ENCODE data around the gene PVR. TPM values are rescaled to one million over a fixed set of nuclear protein-coding genes. Genes with fewer than 3 reads are reported as not detected.

The PVR gene
- polyA plus RNA-seq, 1 of the 3 experiments (the other 2 are of a cell fraction), result 90.8 TPM

GRCh38 chr19:44604241-44604640 is 39.5 kb upstream of the PVR start:
- H3K79me2 ChIP-seq (ENCODE audit: insufficient read depth), result peaks cover 4% of the 10 kb centered on the region; the same call in 1 of the 2 replicates
- no peaks in the 10 kb centered on the region for H4K20me1 ChIP-seq (ENCODE audit: insufficient read depth)
- H3K4me1 ChIP-seq (ENCODE audit: control insufficient read depth in 1 of 2, insufficient read depth in 2 of 2, low read depth in 1 of 2, low read length in 1 of 2), result peaks cover 0 to 33% of the 10 kb centered on the region in 2 experiments; a peak in 2 of 4 replicates
- no peaks in the 10 kb centered on the region for H3K9me3 ChIP-seq
- H3K9ac ChIP-seq, result peak overlapping the region; percentile 48; the same call in 1 of the 2 replicates
- no peaks in the 10 kb centered on the region for H3K27me3 ChIP-seq (ENCODE audit: insufficient read depth)
- no peaks in the 10 kb centered on the region for H3K36me3 ChIP-seq (replicated peaks in 1 of 2; ENCODE audit: control insufficient read depth in 1 of 2, insufficient read depth in 2 of 2, low read length in 1 of 2)
- TF ChIP-seq REST (IDR thresholded peaks at IDR 0.05; ENCODE audit: low read depth, low read length) (no peak), RFX5 (IDR thresholded peaks at IDR 0.05; ENCODE audit: low read length) (no peak), TAF1 (IDR thresholded peaks at IDR 0.05; ENCODE audit: borderline replicate concordance, low read depth, low read length) (no peak), GABPA (IDR thresholded peaks at IDR 0.05; ENCODE audit: low read depth) (no peak), RCOR1 (IDR thresholded peaks at IDR 0.05; ENCODE audit: low read length) (no peak), EZH2phosphoT487 (IDR thresholded peaks at IDR 0.05; ENCODE audit: borderline replicate concordance, low read depth) (no peak), FOSL2 (IDR thresholded peaks at IDR 0.05; ENCODE audit: borderline replicate concordance, low read depth) (no peak), EP300 (IDR thresholded peaks at IDR 0.05; ENCODE audit: borderline replicate concordance in 1 of 2, low read depth in 1 of 2, low read length in 1 of 2) (no peak), SMC3 (IDR thresholded peaks at IDR 0.05; ENCODE audit: low read depth, low read length) (no peak), GATA2 (CRISPR knock-in tag; IDR thresholded peaks at IDR 0.05) (no peak), CTCF (IDR thresholded peaks at IDR 0.05) (no peak), POLR2AphosphoS5 (IDR thresholded peaks at IDR 0.05; ENCODE audit: low read depth, low read length) (no peak), RAD21 (IDR thresholded peaks at IDR 0.05; ENCODE audit: low read length) (no peak), NFIC (IDR thresholded peaks at IDR 0.05; ENCODE audit: borderline replicate concordance) (no peak), MEF2A (IDR thresholded peaks at IDR 0.05; ENCODE audit: borderline replicate concordance, low read depth) (no peak), CHD2 (IDR thresholded peaks at IDR 0.05; ENCODE audit: low read length, partially characterized antibody) (no peak)
- TF ChIP-seq, protein P1, sequence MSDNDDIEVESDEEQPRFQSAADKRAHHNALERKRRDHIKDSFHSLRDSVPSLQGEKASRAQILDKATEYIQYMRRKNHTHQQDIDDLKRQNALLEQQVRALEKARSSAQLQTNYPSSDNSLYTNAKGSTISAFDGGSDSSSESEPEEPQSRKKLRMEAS (IDR thresholded peaks at IDR 0.05; ENCODE audit: low read depth), result no peak
- TF ChIP-seq, protein P2, sequence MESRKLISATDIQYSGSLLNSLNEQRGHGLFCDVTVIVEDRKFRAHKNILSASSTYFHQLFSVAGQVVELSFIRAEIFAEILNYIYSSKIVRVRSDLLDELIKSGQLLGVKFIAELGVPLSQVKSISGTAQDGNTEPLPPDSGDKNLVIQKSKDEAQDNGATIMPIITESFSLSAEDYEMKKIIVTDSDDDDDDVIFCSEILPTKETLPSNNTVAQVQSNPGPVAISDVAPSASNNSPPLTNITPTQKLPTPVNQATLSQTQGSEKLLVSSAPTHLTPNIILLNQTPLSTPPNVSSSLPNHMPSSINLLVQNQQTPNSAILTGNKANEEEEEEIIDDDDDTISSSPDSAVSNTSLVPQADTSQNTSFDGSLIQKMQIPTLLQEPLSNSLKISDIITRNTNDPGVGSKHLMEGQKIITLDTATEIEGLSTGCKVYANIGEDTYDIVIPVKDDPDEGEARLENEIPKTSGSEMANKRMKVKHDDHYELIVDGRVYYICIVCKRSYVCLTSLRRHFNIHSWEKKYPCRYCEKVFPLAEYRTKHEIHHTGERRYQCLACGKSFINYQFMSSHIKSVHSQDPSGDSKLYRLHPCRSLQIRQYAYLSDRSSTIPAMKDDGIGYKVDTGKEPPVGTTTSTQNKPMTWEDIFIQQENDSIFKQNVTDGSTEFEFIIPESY (IDR thresholded peaks at IDR 0.05; ENCODE audit: borderline replicate concordance, low read depth), result no peak
- TF ChIP-seq, protein P3, sequence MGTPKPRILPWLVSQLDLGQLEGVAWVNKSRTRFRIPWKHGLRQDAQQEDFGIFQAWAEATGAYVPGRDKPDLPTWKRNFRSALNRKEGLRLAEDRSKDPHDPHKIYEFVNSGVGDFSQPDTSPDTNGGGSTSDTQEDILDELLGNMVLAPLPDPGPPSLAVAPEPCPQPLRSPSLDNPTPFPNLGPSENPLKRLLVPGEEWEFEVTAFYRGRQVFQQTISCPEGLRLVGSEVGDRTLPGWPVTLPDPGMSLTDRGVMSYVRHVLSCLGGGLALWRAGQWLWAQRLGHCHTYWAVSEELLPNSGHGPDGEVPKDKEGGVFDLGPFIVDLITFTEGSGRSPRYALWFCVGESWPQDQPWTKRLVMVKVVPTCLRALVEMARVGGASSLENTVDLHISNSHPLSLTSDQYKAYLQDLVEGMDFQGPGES (IDR thresholded peaks at IDR 0.05; ENCODE audit: low read depth, low read length), result no peak
- TF ChIP-seq, protein P4, sequence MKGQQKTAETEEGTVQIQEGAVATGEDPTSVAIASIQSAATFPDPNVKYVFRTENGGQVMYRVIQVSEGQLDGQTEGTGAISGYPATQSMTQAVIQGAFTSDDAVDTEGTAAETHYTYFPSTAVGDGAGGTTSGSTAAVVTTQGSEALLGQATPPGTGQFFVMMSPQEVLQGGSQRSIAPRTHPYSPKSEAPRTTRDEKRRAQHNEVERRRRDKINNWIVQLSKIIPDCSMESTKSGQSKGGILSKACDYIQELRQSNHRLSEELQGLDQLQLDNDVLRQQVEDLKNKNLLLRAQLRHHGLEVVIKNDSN (IDR thresholded peaks at IDR 0.05; ENCODE audit: borderline replicate concordance, low read depth), result no peak
- H3K9me2 ChIP-seq, result no peaks in the 10 kb centered on the region
- H3F3A ChIP-seq (replicated peaks; ENCODE audit: insufficient read depth), result peaks cover 58% of the 10 kb centered on the region
- H3K27ac ChIP-seq (ENCODE audit: low read depth in 2 of 2, low read length in 1 of 2), result peak overlapping the region in 1 of 2 experiments; percentile 71; a peak in 2 of 4 replicates
- no peak for DNase-seq
- WGBS (ENCODE audit: low lambda C conversion rate), result 40% methylated on average over 6 of the region's 6 CpGs
- POLR2A ChIA-PET, result no interaction called here
- CTCF ChIA-PET, result interaction anchor here (0.7 to 2.7 kb wide), 4 partner anchors 20 to 830 kb away, joined by 3 to 13 read pairs (median 3); no protein-coding TSS in a partner anchor
- peak overlapping the region; percentile 70 for H3K4me2 ChIP-seq
- H3K4me3 ChIP-seq (ENCODE audit: low read depth in 2 of 2, low read length in 1 of 2), result no peak overlapping the region
- no peak overlapping the region for H2AFZ ChIP-seq (ENCODE audit: low read depth)

All from SK-N-SH (cell line).